ENCODE results near the gene PDCL3. TPM values are rescaled to one million over a fixed set of nuclear protein-coding genes. Genes with fewer than 3 reads are reported as not detected.
A peak's percentile ranks its signal among the peaks of the same experiment; 100 is the strongest.

Gene PDCL3
- polyA plus RNA-seq, 2 of the 4 experiments (the other 2 are of a cell fraction), result 63.1 to 64.1 TPM

DNA sequence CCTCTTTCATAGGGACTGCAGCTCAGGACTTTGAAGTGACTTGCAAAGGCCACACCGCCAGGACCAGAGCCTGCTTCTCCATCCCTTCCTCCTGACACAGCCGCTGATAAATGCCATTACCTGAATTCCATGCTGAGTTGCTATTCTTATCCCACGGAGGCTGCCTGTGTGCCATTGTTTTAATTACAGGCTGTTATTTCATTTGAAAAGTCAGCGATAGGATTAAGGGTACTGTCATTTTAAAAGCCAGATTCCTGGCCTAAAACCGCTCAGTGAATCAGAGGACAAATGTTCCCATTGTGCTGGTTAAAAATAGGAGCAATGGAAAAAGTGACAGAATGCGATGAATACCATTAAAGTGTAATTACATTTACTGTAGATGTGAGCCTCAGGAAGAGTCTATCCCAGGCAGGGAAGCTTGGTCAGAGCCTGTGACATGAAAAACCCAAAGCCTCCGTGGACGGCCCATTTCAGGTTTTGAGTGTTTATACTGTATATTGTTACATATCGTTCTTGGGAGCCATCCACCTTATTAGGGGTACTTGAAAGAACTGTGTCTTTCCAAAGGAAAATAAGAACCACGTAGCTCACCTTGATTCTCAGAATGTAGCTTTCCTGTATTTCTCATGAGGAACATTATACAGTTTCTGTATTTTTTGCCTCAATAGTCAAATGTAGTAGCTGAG, 41.3 kb downstream of the PDCL3 start:
- CTCF ChIA-PET, result interaction anchor here (0.6 to 1.4 kb wide), 6 partner anchors 10 to 403 kb away, joined by 3 to 4 read pairs (median 3); no protein-coding TSS in a partner anchor
- H3K4me3 ChIP-seq, result no peak overlapping the region
- H3K9me3 ChIP-seq, result no peaks in the 10 kb centered on the region
- TF ChIP-seq GATA3 (IDR thresholded peaks at IDR 0.05; ENCODE audit: borderline replicate concordance) (no peak), CBX2 (IDR thresholded peaks at IDR 0.05; ENCODE audit: borderline replicate concordance, low read depth) (no peak), POLR2AphosphoS2 (conservative IDR thresholded peaks at IDR 0.05; ENCODE audit: low read length) (no peak), ZFP36 (IDR thresholded peaks at IDR 0.05; ENCODE audit: borderline replicate concordance, partially characterized antibody) (no peak), ZSCAN20 (CRISPR knock-in tag; IDR thresholded peaks at IDR 0.05) (no peak), EHF (CRISPR knock-in tag; IDR thresholded peaks at IDR 0.05) (no peak), ZC3H11A (IDR thresholded peaks at IDR 0.05) (no peak), EP300 (IDR thresholded peaks at IDR 0.05) (no peak)
- TF ChIP-seq, protein P1, sequence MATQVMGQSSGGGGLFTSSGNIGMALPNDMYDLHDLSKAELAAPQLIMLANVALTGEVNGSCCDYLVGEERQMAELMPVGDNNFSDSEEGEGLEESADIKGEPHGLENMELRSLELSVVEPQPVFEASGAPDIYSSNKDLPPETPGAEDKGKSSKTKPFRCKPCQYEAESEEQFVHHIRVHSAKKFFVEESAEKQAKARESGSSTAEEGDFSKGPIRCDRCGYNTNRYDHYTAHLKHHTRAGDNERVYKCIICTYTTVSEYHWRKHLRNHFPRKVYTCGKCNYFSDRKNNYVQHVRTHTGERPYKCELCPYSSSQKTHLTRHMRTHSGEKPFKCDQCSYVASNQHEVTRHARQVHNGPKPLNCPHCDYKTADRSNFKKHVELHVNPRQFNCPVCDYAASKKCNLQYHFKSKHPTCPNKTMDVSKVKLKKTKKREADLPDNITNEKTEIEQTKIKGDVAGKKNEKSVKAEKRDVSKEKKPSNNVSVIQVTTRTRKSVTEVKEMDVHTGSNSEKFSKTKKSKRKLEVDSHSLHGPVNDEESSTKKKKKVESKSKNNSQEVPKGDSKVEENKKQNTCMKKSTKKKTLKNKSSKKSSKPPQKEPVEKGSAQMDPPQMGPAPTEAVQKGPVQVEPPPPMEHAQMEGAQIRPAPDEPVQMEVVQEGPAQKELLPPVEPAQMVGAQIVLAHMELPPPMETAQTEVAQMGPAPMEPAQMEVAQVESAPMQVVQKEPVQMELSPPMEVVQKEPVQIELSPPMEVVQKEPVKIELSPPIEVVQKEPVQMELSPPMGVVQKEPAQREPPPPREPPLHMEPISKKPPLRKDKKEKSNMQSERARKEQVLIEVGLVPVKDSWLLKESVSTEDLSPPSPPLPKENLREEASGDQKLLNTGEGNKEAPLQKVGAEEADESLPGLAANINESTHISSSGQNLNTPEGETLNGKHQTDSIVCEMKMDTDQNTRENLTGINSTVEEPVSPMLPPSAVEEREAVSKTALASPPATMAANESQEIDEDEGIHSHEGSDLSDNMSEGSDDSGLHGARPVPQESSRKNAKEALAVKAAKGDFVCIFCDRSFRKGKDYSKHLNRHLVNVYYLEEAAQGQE (IDR thresholded peaks at IDR 0.05), result no peak
- TF ChIP-seq, protein P2, sequence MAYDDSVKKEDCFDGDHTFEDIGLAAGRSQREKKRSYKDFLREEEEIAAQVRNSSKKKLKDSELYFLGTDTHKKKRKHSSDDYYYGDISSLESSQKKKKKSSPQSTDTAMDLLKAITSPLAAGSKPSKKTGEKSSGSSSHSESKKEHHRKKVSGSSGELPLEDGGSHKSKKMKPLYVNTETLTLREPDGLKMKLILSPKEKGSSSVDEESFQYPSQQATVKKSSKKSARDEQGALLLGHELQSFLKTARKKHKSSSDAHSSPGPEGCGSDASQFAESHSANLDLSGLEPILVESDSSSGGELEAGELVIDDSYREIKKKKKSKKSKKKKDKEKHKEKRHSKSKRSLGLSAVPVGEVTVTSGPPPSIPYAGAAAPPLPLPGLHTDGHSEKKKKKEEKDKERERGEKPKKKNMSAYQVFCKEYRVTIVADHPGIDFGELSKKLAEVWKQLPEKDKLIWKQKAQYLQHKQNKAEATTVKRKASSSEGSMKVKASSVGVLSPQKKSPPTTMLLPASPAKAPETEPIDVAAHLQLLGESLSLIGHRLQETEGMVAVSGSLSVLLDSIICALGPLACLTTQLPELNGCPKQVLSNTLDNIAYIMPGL (CRISPR knock-in tag; IDR thresholded peaks at IDR 0.05; ENCODE audit: borderline replicate concordance), result no peak
- ATAC-seq (no peak), FAIRE-seq (no peak), DNase-seq (ENCODE audit: low read depth in 1 of 2, low spot score in 1 of 2) (no peak)
- POLR2A ChIA-PET, result no interaction called here
- H3K27ac ChIP-seq, result no peak overlapping the region
- 81% methylated on average over 10 of the region's 10 CpGs for WGBS (ENCODE audit: missing lambda C conversion rate)
- H3K4me2 ChIP-seq, result no peak overlapping the region
- H3K4me1 ChIP-seq, result peaks cover 3% of the 10 kb centered on the region; the same call in 1 of the 3 replicates

DNA sequence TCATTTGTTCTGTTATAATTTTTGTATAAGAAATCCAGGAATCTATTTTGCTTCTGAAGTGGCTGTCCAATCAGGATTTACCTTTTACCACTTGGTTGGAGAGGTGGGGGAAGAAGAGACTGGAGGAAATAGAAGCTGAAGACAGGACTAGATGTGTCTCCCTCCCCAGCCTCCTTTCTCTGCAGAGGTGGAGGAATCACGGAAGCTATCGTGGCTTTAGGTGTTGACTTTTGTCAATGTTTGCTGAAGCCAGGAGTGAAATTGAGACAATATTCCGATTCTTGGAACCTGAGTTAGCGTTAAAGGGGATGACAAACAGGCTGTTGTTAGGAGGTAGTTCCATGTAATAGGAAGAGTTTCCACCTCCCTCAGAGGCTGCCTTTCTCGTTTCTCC, 43.5 kb downstream of the PDCL3 start:
- no peak overlapping the region; a peak in 1 of 6 replicates for H3K27ac ChIP-seq
- ChIA-PET CTCF (interaction anchor here (0.6 to 7.9 kb wide), 46 partner anchors 8 to 612 kb away, joined by 3 to 133 read pairs (median 5); partner anchors contain the start of genes NPAS2, PDCL3 and RPL31), POLR2A (interaction anchor here (0.5 kb wide), 1 partner anchor 271 kb away, joined by 3 read pairs; no protein-coding TSS in a partner anchor)
- no peak for TF ChIP-seq CBX8 (IDR thresholded peaks at IDR 0.05)
- TF ChIP-seq, protein P3, sequence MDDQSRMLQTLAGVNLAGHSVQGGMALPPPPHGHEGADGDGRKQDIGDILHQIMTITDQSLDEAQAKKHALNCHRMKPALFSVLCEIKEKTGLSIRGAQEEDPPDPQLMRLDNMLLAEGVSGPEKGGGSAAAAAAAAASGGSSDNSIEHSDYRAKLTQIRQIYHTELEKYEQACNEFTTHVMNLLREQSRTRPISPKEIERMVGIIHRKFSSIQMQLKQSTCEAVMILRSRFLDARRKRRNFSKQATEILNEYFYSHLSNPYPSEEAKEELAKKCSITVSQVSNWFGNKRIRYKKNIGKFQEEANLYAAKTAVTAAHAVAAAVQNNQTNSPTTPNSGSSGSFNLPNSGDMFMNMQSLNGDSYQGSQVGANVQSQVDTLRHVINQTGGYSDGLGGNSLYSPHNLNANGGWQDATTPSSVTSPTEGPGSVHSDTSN (IDR thresholded peaks at IDR 0.05), result no peak
- TF ChIP-seq RCOR1 (IDR thresholded peaks at IDR 0.05; ENCODE audit: low read depth, low read length), result no peak
- TF ChIP-seq POLR2A (IDR thresholded peaks at IDR 0.05; ENCODE audit: low read length), result no peak
- TF ChIP-seq KDM5A (IDR thresholded peaks at IDR 0.05), result no peak
- TF ChIP-seq, protein P4, sequence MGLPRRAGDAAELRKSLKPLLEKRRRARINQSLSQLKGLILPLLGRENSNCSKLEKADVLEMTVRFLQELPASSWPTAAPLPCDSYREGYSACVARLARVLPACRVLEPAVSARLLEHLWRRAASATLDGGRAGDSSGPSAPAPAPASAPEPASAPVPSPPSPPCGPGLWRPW (IDR thresholded peaks at IDR 0.05), result no peak
- TF ChIP-seq, protein P5, sequence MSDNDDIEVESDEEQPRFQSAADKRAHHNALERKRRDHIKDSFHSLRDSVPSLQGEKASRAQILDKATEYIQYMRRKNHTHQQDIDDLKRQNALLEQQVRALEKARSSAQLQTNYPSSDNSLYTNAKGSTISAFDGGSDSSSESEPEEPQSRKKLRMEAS (IDR thresholded peaks at IDR 0.05), result no peak
- no peak for TF ChIP-seq HOXB13 (CRISPR knock-in tag; IDR thresholded peaks at IDR 0.05; ENCODE audit: low read depth)
- no peak for TF ChIP-seq NFE2L2 (conservative IDR thresholded peaks at IDR 0.05; ENCODE audit: low read length)
- TF ChIP-seq TFCP2L1 (CRISPR knock-in tag; IDR thresholded peaks at IDR 0.05), result no peak
- TF ChIP-seq CEBPB (IDR thresholded peaks at IDR 0.05), result no peak
- TF ChIP-seq, protein P6, sequence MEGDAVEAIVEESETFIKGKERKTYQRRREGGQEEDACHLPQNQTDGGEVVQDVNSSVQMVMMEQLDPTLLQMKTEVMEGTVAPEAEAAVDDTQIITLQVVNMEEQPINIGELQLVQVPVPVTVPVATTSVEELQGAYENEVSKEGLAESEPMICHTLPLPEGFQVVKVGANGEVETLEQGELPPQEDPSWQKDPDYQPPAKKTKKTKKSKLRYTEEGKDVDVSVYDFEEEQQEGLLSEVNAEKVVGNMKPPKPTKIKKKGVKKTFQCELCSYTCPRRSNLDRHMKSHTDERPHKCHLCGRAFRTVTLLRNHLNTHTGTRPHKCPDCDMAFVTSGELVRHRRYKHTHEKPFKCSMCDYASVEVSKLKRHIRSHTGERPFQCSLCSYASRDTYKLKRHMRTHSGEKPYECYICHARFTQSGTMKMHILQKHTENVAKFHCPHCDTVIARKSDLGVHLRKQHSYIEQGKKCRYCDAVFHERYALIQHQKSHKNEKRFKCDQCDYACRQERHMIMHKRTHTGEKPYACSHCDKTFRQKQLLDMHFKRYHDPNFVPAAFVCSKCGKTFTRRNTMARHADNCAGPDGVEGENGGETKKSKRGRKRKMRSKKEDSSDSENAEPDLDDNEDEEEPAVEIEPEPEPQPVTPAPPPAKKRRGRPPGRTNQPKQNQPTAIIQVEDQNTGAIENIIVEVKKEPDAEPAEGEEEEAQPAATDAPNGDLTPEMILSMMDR (IDR thresholded peaks at IDR 0.05), result no peak
- TF ChIP-seq HOXA7 (CRISPR knock-in tag; IDR thresholded peaks at IDR 0.05), result no peak
- TF ChIP-seq, protein P2 (CRISPR knock-in tag; IDR thresholded peaks at IDR 0.05; ENCODE audit: borderline replicate concordance), result no peak
- no peak for TF ChIP-seq NR3C1 (IDR thresholded peaks at IDR 0.05)
- TF ChIP-seq HDAC2 (IDR thresholded peaks at IDR 0.05), result no peak
- TF ChIP-seq CHD2 (IDR thresholded peaks at IDR 0.05; ENCODE audit: low read length, partially characterized antibody), result no peak
- TF ChIP-seq FOSB (CRISPR knock-in tag; IDR thresholded peaks at IDR 0.05), result no peak
- 35% methylated on average over 5 of the region's 5 CpGs for WGBS (ENCODE audit: missing lambda C conversion rate)
- H3K4me1 ChIP-seq, result peaks cover 3% of the 10 kb centered on the region; the same call in 1 of the 3 replicates
- FAIRE-seq (no peak), ATAC-seq (no peak), DNase-seq (ENCODE audit: low read depth in 1 of 2, low spot score in 1 of 2) (no peak)
- no peaks in the 10 kb centered on the region for H3K9me3 ChIP-seq
- H3K4me3 ChIP-seq, result no peak overlapping the region
- peak overlapping the region; percentile 47 for H3K4me2 ChIP-seq
